GM13976 (cell line): Measurements from ENCODE around the gene L3MBTL4.

Experiments
- DNase-seq: peaks from one replicate; pipeline ENCODE4 v3.0.0; 2012; ENCODE audit warnings: low spot score
- CTCF ChIP-seq: IDR thresholded peaks from 2 replicates; pipeline ENCODE4 v1.5.1; 2012; ENCODE audit warnings: borderline replicate concordance, mild to moderate bottlenecking; ENCODE audit not compliant: insufficient read depth; ENCODE audit errors: extremely low read depth, missing control alignments, control extremely low read depth
- in situ Hi-C: fragments of 300-500 bp; cut with MboI; formaldehyde crosslinking; loops from one replicate; pipeline ENCODE4 v1.12.0; 2022; ENCODE audit warnings: low sequenced_read_pairs, mixed read lengths, inconsistent platforms; ENCODE audit not compliant: unreplicated experiment

The L3MBTL4 gene

GRCh38 chr18:6044773-6045172 lies 369.9 kb downstream of the L3MBTL4 start:
- DNase-seq, result no peak
- in situ Hi-C loops, result no loop called here
- no peak for TF ChIP-seq CTCF

- DNase-seq, result no peak
- in situ Hi-C loops, result no loop called here
- no peak for TF ChIP-seq CTCF
Observed at GRCh38 chr18:6044319-6044718, 370.4 kb downstream of the L3MBTL4 start.

GRCh38 chr18:6039055-6039454 lies 375.7 kb downstream of the L3MBTL4 start:
- in situ Hi-C loops, result no loop called here
- DNase-seq, result no peak
- TF ChIP-seq CTCF, result no peak

GRCh38 chr18:6031442-6031841 lies 383.3 kb downstream of the L3MBTL4 start:
- no peak for DNase-seq
- in situ Hi-C loops, result no loop called here
- TF ChIP-seq CTCF, result no peak

GRCh38 chr18:6031002-6031401 lies 383.7 kb downstream of the L3MBTL4 start:
- TF ChIP-seq CTCF, result no peak
- no peak for DNase-seq
- in situ Hi-C loops, result no loop called here

- in situ Hi-C loops, result no loop called here
- DNase-seq, result no peak
- TF ChIP-seq CTCF, result no peak
Observed at GRCh38 chr18:6024745-6025248, 389.9 kb downstream of the L3MBTL4 start.

GRCh38 chr18:6023551-6023950 lies 391.2 kb downstream of the L3MBTL4 start:
- in situ Hi-C loops, result no loop called here
- no peak for DNase-seq
- no peak for TF ChIP-seq CTCF
